GM21576 (cell line): ENCODE results near the gene ACTL8.

Experiments
- ATAC-seq: cut with Tn5 transposase; IDR thresholded peaks from one replicate; pipeline ENCODE4 v1.9.1; 2021; ENCODE audit warnings: mild to moderate bottlenecking, moderate library complexity; ENCODE audit not compliant: unreplicated experiment

The ACTL8 gene

GRCh38 chr1:17768651-17769241 lies 13.6 kb downstream of the ACTL8 start:
- ATAC-seq, result no peak

- ATAC-seq, result no peak
These were observed 15.8 kb downstream of the ACTL8 start for GRCh38 chr1:17770983-17771382.

GRCh38 chr1:17772615-17773212 lies 17.6 kb downstream of the ACTL8 start:
- ATAC-seq, result no peak

GRCh38 chr1:17773591-17774326 lies 18.6 kb downstream of the ACTL8 start:
- no peak for ATAC-seq

- no peak for ATAC-seq
These were observed 19.3 kb downstream of the ACTL8 start for GRCh38 chr1:17774452-17774851.

- ATAC-seq, result no peak
These were observed 20.7 kb downstream of the ACTL8 start for GRCh38 chr1:17775796-17776195.

- no peak for ATAC-seq
These were observed 21.3 kb downstream of the ACTL8 start for GRCh38 chr1:17776426-17776825.

GRCh38 chr1:17777330-17777729 lies 22.2 kb downstream of the ACTL8 start:
- ATAC-seq, result no peak

- no peak for ATAC-seq
These were observed 22.7 kb downstream of the ACTL8 start for GRCh38 chr1:17777818-17778217.

GRCh38 chr1:17780916-17781315 lies 25.8 kb downstream of the ACTL8 start:
- ATAC-seq, result no peak

- no peak for ATAC-seq
These were observed 34.8 kb downstream of the ACTL8 start for GRCh38 chr1:17789926-17790325.

- ATAC-seq, result no peak
These were observed 35.4 kb downstream of the ACTL8 start for GRCh38 chr1:17790383-17791054.

GRCh38 chr1:17791055-17791390 lies 35.9 kb downstream of the ACTL8 start:
- no peak for ATAC-seq

GRCh38 chr1:17791480-17791879 lies 36.3 kb downstream of the ACTL8 start:
- ATAC-seq, result no peak

GRCh38 chr1:17792421-17792820 lies 37.3 kb downstream of the ACTL8 start:
- no peak for ATAC-seq

GRCh38 chr1:17795081-17795809 lies 40.1 kb downstream of the ACTL8 start:
- no peak for ATAC-seq

GRCh38 chr1:17795836-17796645 lies 40.9 kb downstream of the ACTL8 start:
- ATAC-seq, result no peak

- ATAC-seq, result no peak
These were observed 42.3 kb downstream of the ACTL8 start for GRCh38 chr1:17797478-17797877.

GRCh38 chr1:17798011-17798410 lies 42.9 kb downstream of the ACTL8 start:
- ATAC-seq, result no peak

GRCh38 chr1:17798799-17799382 lies 43.8 kb downstream of the ACTL8 start:
- no peak for ATAC-seq
